Measurements from ENCODE around the gene RAB36. TPM values are rescaled to one million over a fixed set of nuclear protein-coding genes. Genes with fewer than 3 reads are reported as not detected.

RAB36 gene
- total and polyA plus RNA-seq, 12 donors, result 4.0 to 13.0 (median 7.2) TPM

- intact Hi-C loops (cut with DNase I), result no loop called here
- H3K27me3 ChIP-seq, result no peaks in the 10 kb centered on the region
- peak overlapping the region in 2 of 5 donors; percentile 70 to 78 for H3K27ac ChIP-seq
- no peaks in the 10 kb centered on the region for H3K36me3 ChIP-seq (replicated peaks in 1 of 2)
- 87 to 92% (median 87%) methylated on average over 9 of the region's 9 CpGs for WGBS, 4 donors
- no peaks in the 10 kb centered on the region for H3K9me3 ChIP-seq (replicated peaks in 1 of 3)
- no peak for DNase-seq
- TF ChIP-seq, protein P1, sequence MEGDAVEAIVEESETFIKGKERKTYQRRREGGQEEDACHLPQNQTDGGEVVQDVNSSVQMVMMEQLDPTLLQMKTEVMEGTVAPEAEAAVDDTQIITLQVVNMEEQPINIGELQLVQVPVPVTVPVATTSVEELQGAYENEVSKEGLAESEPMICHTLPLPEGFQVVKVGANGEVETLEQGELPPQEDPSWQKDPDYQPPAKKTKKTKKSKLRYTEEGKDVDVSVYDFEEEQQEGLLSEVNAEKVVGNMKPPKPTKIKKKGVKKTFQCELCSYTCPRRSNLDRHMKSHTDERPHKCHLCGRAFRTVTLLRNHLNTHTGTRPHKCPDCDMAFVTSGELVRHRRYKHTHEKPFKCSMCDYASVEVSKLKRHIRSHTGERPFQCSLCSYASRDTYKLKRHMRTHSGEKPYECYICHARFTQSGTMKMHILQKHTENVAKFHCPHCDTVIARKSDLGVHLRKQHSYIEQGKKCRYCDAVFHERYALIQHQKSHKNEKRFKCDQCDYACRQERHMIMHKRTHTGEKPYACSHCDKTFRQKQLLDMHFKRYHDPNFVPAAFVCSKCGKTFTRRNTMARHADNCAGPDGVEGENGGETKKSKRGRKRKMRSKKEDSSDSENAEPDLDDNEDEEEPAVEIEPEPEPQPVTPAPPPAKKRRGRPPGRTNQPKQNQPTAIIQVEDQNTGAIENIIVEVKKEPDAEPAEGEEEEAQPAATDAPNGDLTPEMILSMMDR (IDR thresholded peaks at IDR 0.05), result no peak
- no peak for TF ChIP-seq POLR2A (IDR thresholded peaks at IDR 0.05)
- H3K4me3 ChIP-seq, result no peak overlapping the region
- peaks cover 3 to 34% of the 10 kb centered on the region in 2 donors for H3K4me1 ChIP-seq (replicated peaks in 1 of 2)
These were observed 60.2 kb downstream of the RAB36 start for GRCh38 chr22:23205339-23206049.

GRCh38 chr22:23206915-23207314 lies 61.6 kb downstream of the RAB36 start:
- H3K4me3 ChIP-seq, result no peak overlapping the region
- no peak for TF ChIP-seq POLR2A (IDR thresholded peaks at IDR 0.05)
- TF ChIP-seq, protein P1 (IDR thresholded peaks at IDR 0.05), result no peak
- no peak overlapping the region for H3K27ac ChIP-seq
- peaks cover 0 to 29% of the 10 kb centered on the region in 2 donors for H3K4me1 ChIP-seq (replicated peaks in 1 of 2)
- no peak for DNase-seq
- no peaks in the 10 kb centered on the region for H3K36me3 ChIP-seq (replicated peaks in 1 of 2)
- H3K9me3 ChIP-seq (replicated peaks in 1 of 3), result no peaks in the 10 kb centered on the region
- H3K27me3 ChIP-seq, result no peaks in the 10 kb centered on the region
- intact Hi-C loops (cut with DNase I), result no loop called here

GRCh38 chr22:23207729-23208393 lies 62.6 kb downstream of the RAB36 start:
- Histone ChIP-seq H3K27me3 (no peaks in the 10 kb centered on the region), H3K4me1 (replicated peaks in 1 of 2) (peaks cover 4 to 37% of the 10 kb centered on the region in 2 donors), H3K9me3 (replicated peaks in 1 of 3) (no peaks in the 10 kb centered on the region), H3K27ac (no peak overlapping the region), H3K36me3 (replicated peaks in 1 of 2) (no peaks in the 10 kb centered on the region), H3K4me3 (no peak overlapping the region)
- no peak for TF ChIP-seq POLR2A (IDR thresholded peaks at IDR 0.05)
- TF ChIP-seq, protein P1 (IDR thresholded peaks at IDR 0.05), result no peak
- WGBS, 4 donors, result 91 to 96% (median 93%) methylated on average over 5 to 11 of the region's 11 CpGs
- no peak for DNase-seq
- intact Hi-C loops (cut with DNase I), result no loop called here

- Histone ChIP-seq H3K4me1 (replicated peaks in 1 of 2) (peaks cover 12 to 29% of the 10 kb centered on the region in 2 donors), H3K27me3 (no peaks in the 10 kb centered on the region), H3K4me3 (no peak overlapping the region), H3K27ac (no peak overlapping the region), H3K9me3 (replicated peaks in 1 of 3) (no peaks in the 10 kb centered on the region), H3K36me3 (replicated peaks in 1 of 2) (no peaks in the 10 kb centered on the region)
- WGBS, 4 donors, result 81 to 88% (median 84%) methylated on average over 6 of the region's 6 CpGs
- TF ChIP-seq POLR2A (IDR thresholded peaks at IDR 0.05), result no peak
- TF ChIP-seq, protein P1 (IDR thresholded peaks at IDR 0.05), result no peak
- DNase-seq, result no peak
- intact Hi-C loops (cut with DNase I), result no loop called here
These were observed 65.3 kb downstream of the RAB36 start for GRCh38 chr22:23210428-23211170.

All from adrenal gland (tissue), 12 donors.